ENCODE measurements around the gene SEMA3A. TPM values are rescaled to one million over a fixed set of nuclear protein-coding genes. Genes with fewer than 3 reads are reported as not detected.

Gene SEMA3A
- total and polyA plus RNA-seq, 2 of the 4 experiments (the other 2 are of a cell fraction), result 31.2 to 213 TPM

DNA sequence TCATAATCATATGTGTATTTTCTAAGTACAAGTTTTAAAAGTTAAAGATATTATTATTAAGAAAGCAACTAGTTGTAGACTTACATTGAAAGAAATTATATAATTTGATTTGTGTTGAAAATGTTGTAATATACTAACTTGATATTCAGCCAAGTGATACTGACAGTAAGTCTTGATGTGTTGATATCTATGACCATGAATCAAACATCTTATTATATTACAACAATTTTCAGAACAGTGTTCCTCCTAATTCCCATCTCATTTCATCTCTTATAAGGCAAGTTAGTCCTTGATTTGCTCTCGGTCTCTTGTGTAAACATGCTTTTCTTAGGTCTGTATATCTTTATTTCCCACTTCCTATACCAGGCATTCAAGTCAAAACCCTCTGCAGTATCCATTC lies 276.4 kb downstream of the SEMA3A start:
- H3K9me3 ChIP-seq (ENCODE audit: control insufficient read depth, insufficient read depth, low read length), result no peaks in the 10 kb centered on the region
- H3K4me1 ChIP-seq (ENCODE audit: control insufficient read depth, insufficient read depth, low read length), result no peaks in the 10 kb centered on the region
- H3K27ac ChIP-seq (ENCODE audit: insufficient read depth, low read length), result no peak overlapping the region
- dilution Hi-C loops (cut with HindIII; ENCODE audit: low sequenced_read_pairs, unreplicated experiment), result no loop called here
- no peak overlapping the region for H2AFZ ChIP-seq (replicated peaks; ENCODE audit: low read length, poor library complexity)
- DNase-seq (no peak), ATAC-seq (ENCODE audit: low read depth) (no peak)
- H3K4ac ChIP-seq (ENCODE audit: low read depth, low read length), result no peak overlapping the region
- no peak overlapping the region for H2BK120ac ChIP-seq (ENCODE audit: low read depth, low read length)
- no peak overlapping the region for H2AK5ac ChIP-seq (ENCODE audit: low read depth, low read length)
- no peak overlapping the region for H4K8ac ChIP-seq (ENCODE audit: low read depth in 2 of 2, low read length in 2 of 2)
- H2BK20ac ChIP-seq (ENCODE audit: low read depth, low read length), result no peak overlapping the region
- ChIA-PET POLR2A (ENCODE audit: unreplicated experiment) (no interaction called here), CTCF (no interaction called here)
- no peak overlapping the region for H2BK15ac ChIP-seq (ENCODE audit: low read depth, low read length)
- no peaks in the 10 kb centered on the region for H4K20me1 ChIP-seq (ENCODE audit: insufficient read depth, low read length)
- WGBS, 2 experiments (ENCODE audit: extremely low coverage in 2 of 2, insufficient read length in 1 of 2), result no CpG with 5 or more reads among the region's 1 CpG
- H3K27me3 ChIP-seq (ENCODE audit: control insufficient read depth, insufficient read depth, low read length), result no peaks in the 10 kb centered on the region
- no peaks in the 10 kb centered on the region for H3K79me1 ChIP-seq (ENCODE audit: low read depth in 1 of 2, low read length in 2 of 2)
- no peak overlapping the region for H3K18ac ChIP-seq (ENCODE audit: low read depth, low read length)
- H3K9me1 ChIP-seq (ENCODE audit: insufficient read depth, low read length), result no peaks in the 10 kb centered on the region
- no peak overlapping the region for H3K56ac ChIP-seq (ENCODE audit: extremely low read depth, insufficient read depth, low read length)
- no peak overlapping the region for H4K5ac ChIP-seq (ENCODE audit: low read depth, low read length)
- no peak overlapping the region for H3K9ac ChIP-seq (ENCODE audit: low read depth, low read length)
- no peaks in the 10 kb centered on the region for H3K36me3 ChIP-seq (ENCODE audit: control insufficient read depth, insufficient read depth, low read length)
- no peak overlapping the region for H3K4me2 ChIP-seq (ENCODE audit: low read depth, low read length)
- H3K23ac ChIP-seq (ENCODE audit: low read depth, low read length), result no peak overlapping the region
- BruUV-seq (replicated peaks), result no TSS peak
- in situ Hi-C loops (cut with MboI; ENCODE audit: low sequenced_read_pairs), result loop anchor here (25.0 kb wide), 2 partner anchors 1819 to 1919 kb away; no protein-coding TSS in a partner anchor
- intact Hi-C loops (cut with micrococcal nuclease), result no loop called here
- no peak overlapping the region for H4K91ac ChIP-seq (ENCODE audit: insufficient read depth, low read depth, low read length)
- no peak overlapping the region for H3K4me3 ChIP-seq (ENCODE audit: insufficient read depth, low read depth, low read length)
- no peak overlapping the region for H3K14ac ChIP-seq (replicated peaks; ENCODE audit: low read depth, low read length)
- no peak overlapping the region for H2AK9ac ChIP-seq (replicated peaks; ENCODE audit: low read depth, low read length, poor library complexity)
- no peak overlapping the region for H2BK5ac ChIP-seq (ENCODE audit: low read depth, low read length, poor library complexity, severe bottlenecking)
- TF ChIP-seq NFE2L2 (IDR thresholded peaks at IDR 0.05; ENCODE audit: low read depth, low read length) (no peak), RFX5 (IDR thresholded peaks at IDR 0.05; ENCODE audit: low read depth, low read length) (no peak), FOS (IDR thresholded peaks at IDR 0.05; ENCODE audit: low read depth, low read length) (no peak), RAD21 (IDR thresholded peaks at IDR 0.05; ENCODE audit: low read length) (no peak), SMC3 (IDR thresholded peaks at IDR 0.05; ENCODE audit: low read depth, low read length) (no peak)
- TF ChIP-seq, protein P1, sequence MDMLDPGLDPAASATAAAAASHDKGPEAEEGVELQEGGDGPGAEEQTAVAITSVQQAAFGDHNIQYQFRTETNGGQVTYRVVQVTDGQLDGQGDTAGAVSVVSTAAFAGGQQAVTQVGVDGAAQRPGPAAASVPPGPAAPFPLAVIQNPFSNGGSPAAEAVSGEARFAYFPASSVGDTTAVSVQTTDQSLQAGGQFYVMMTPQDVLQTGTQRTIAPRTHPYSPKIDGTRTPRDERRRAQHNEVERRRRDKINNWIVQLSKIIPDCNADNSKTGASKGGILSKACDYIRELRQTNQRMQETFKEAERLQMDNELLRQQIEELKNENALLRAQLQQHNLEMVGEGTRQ (IDR thresholded peaks at IDR 0.05; ENCODE audit: low read depth, low read length), result no peak
- TF ChIP-seq, protein P2, sequence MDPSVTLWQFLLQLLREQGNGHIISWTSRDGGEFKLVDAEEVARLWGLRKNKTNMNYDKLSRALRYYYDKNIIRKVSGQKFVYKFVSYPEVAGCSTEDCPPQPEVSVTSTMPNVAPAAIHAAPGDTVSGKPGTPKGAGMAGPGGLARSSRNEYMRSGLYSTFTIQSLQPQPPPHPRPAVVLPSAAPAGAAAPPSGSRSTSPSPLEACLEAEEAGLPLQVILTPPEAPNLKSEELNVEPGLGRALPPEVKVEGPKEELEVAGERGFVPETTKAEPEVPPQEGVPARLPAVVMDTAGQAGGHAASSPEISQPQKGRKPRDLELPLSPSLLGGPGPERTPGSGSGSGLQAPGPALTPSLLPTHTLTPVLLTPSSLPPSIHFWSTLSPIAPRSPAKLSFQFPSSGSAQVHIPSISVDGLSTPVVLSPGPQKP (IDR thresholded peaks at IDR 0.05; ENCODE audit: borderline replicate concordance, low read depth, low read length), result no peak
